GM12875 (cell line): Measurements from ENCODE around the gene MACF1.

Source experiments
- H3K4me3 ChIP-seq: one replicate; pipeline ENCODE4 v1.5.1; 2011; ENCODE audit warnings: low read depth, low read length, control low read depth
- CTCF ChIP-seq: IDR thresholded peaks from 2 replicates; pipeline ENCODE4 v1.5.1; 2011; ENCODE audit warnings: low read depth, mild to moderate bottlenecking, control low read depth, inconsistent platforms, low read length, moderate library complexity, borderline replicate concordance; ENCODE audit not compliant: insufficient read depth

Gene MACF1

GRCh38 chr1:39210649-39211048, 6.2 kb downstream of the MACF1 start:
- no peak for TF ChIP-seq CTCF

GRCh38 chr1:39212499-39212898, 8.0 kb downstream of the MACF1 start:
- H3K4me3 ChIP-seq: no peak overlapping the region

More at GRCh38 chr1:39210649-39211048, 6.2 kb downstream of the MACF1 start:
- H3K4me3 ChIP-seq: no peak overlapping the region

GRCh38 chr1:39213511-39214002, 9.1 kb downstream of the MACF1 start:
- H3K4me3 ChIP-seq: no peak overlapping the region
- TF ChIP-seq CTCF: no peak

More at GRCh38 chr1:39212499-39212898, 8.0 kb downstream of the MACF1 start:
- no peak for TF ChIP-seq CTCF

GRCh38 chr1:39214021-39214713, 9.7 kb downstream of the MACF1 start:
- H3K4me3 ChIP-seq: no peak overlapping the region

GRCh38 chr1:39214714-39214997, 10.2 kb downstream of the MACF1 start:
- no peak for TF ChIP-seq CTCF
- H3K4me3 ChIP-seq: peak overlapping the region; percentile 6

More at GRCh38 chr1:39214021-39214713, 9.7 kb downstream of the MACF1 start:
- TF ChIP-seq CTCF: no peak

GRCh38 chr1:39214998-39215873, 10.7 kb downstream of the MACF1 start:
- no peak for TF ChIP-seq CTCF

GRCh38 chr1:39216771-39217170, 12.3 kb downstream of the MACF1 start:
- peak overlapping the region; percentile 48 for H3K4me3 ChIP-seq
- no peak for TF ChIP-seq CTCF

More at GRCh38 chr1:39214998-39215873, 10.7 kb downstream of the MACF1 start:
- peak overlapping the region; percentile 48 for H3K4me3 ChIP-seq
